Glutamatergic neuron (in vitro differentiated cells): Measurements from ENCODE around the gene PLXND1. TPM values are rescaled to one million over a fixed set of nuclear protein-coding genes. Genes with fewer than 3 reads are reported as not detected.

ENCODE experiments used
- DNase-seq: peaks from one replicate; pipeline ENCODE4 v3.0.0; 2022
- H3K27ac Mint-ChIP-seq: one replicate; pipeline ENCODE4 v1.8.0; 2020; ENCODE audit warnings: mild to moderate bottlenecking, mixed read lengths, inconsistent platforms; ENCODE audit not compliant: unreplicated experiment
- H3K27me3 Mint-ChIP-seq: one replicate; pipeline ENCODE4 v1.8.0; 2020; ENCODE audit warnings: mild to moderate bottlenecking, moderate library complexity, mixed read lengths, inconsistent platforms; ENCODE audit not compliant: unreplicated experiment
- H3K36me3 Mint-ChIP-seq: one replicate; pipeline ENCODE4 v1.8.0; 2020; ENCODE audit warnings: mild to moderate bottlenecking, mixed read lengths, inconsistent platforms; ENCODE audit not compliant: unreplicated experiment
- H3K4me1 Mint-ChIP-seq: one replicate; pipeline ENCODE4 v1.8.0; 2020; ENCODE audit warnings: mild to moderate bottlenecking, low read depth, mixed read lengths, inconsistent platforms; ENCODE audit not compliant: unreplicated experiment
- H3K4me3 Mint-ChIP-seq: one replicate; pipeline ENCODE4 v1.8.0; 2020; ENCODE audit warnings: mild to moderate bottlenecking, mixed read lengths, inconsistent platforms; ENCODE audit not compliant: unreplicated experiment
- H3K9me3 Mint-ChIP-seq: one replicate; pipeline ENCODE4 v1.8.0; 2020; ENCODE audit warnings: mild to moderate bottlenecking, moderate library complexity, mixed read lengths, inconsistent platforms; ENCODE audit not compliant: unreplicated experiment
- total RNA-seq: library from RNA; stranded (reverse); fragmentation: NEBNext Ultra II Directional; extraction: Animal tissue kit (Norgen Biotek cat#: 25700); gene quantifications from one replicate; pipeline ENCODE4 v1.2.1, GENCODE V29; 2021; ENCODE audit not compliant: unreplicated experiment
- TF ChIP-seq, protein P1 (sequence below): fragments of 200-600 bp; sonication (generic); IDR thresholded peaks from one replicate; pipeline ENCODE4 v1.5.0; 2021; ENCODE audit not compliant: partially characterized antibody, unreplicated experiment

PLXND1 gene
- total RNA-seq, 1 donor from 2014 or later: 72.2 TPM

- peaks cover 4% of the 10 kb centered on the region for H3K27me3 Mint-ChIP-seq
- H3K9me3 Mint-ChIP-seq: peaks cover 1% of the 10 kb centered on the region
- TF ChIP-seq, protein P1, sequence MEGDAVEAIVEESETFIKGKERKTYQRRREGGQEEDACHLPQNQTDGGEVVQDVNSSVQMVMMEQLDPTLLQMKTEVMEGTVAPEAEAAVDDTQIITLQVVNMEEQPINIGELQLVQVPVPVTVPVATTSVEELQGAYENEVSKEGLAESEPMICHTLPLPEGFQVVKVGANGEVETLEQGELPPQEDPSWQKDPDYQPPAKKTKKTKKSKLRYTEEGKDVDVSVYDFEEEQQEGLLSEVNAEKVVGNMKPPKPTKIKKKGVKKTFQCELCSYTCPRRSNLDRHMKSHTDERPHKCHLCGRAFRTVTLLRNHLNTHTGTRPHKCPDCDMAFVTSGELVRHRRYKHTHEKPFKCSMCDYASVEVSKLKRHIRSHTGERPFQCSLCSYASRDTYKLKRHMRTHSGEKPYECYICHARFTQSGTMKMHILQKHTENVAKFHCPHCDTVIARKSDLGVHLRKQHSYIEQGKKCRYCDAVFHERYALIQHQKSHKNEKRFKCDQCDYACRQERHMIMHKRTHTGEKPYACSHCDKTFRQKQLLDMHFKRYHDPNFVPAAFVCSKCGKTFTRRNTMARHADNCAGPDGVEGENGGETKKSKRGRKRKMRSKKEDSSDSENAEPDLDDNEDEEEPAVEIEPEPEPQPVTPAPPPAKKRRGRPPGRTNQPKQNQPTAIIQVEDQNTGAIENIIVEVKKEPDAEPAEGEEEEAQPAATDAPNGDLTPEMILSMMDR: no peak
- H3K36me3 Mint-ChIP-seq: no peaks in the 10 kb centered on the region
- peak overlapping the region; percentile 91 for H3K27ac Mint-ChIP-seq
- H3K4me3 Mint-ChIP-seq: peak overlapping the region; percentile 59
- DNase-seq: peak; percentile 80
- peaks cover 37% of the 10 kb centered on the region for H3K4me1 Mint-ChIP-seq
These were observed 10.0 kb downstream of the PLXND1 start for GRCh38 chr3:129596194-129597086.

GRCh38 chr3:129595544-129596193, 10.8 kb downstream of the PLXND1 start:
- peaks cover 1% of the 10 kb centered on the region for H3K9me3 Mint-ChIP-seq
- peak overlapping the region; percentile 91 for H3K27ac Mint-ChIP-seq
- H3K27me3 Mint-ChIP-seq: peaks cover 4% of the 10 kb centered on the region
- H3K36me3 Mint-ChIP-seq: no peaks in the 10 kb centered on the region
- TF ChIP-seq, protein P1: no peak
- no peak for DNase-seq
- H3K4me3 Mint-ChIP-seq: peak overlapping the region; percentile 38
- peaks cover 37% of the 10 kb centered on the region for H3K4me1 Mint-ChIP-seq

DNA sequence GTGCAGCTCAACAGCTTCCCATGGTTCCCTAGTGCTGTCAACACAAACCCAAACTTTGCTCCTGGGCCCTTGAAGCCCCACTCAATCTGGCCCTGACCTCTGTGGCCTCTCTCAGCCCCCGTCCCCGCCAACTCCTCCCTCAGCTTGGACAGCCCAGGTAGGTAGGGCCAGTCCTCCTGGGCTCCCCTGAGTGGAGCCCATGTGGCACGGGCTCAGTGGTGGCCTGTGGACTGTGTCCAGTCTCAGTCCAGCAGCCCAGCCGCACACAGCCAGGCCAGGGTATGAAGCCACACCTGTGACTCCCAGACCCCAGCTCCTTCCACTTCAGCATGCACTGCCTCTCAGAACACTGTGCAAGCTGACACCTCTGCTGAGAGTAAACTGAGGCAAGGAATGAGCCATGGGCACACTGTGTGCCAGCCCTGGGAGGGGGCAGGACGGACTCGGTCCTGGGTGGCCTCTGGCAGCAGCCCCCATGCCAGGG, 11.5 kb downstream of the PLXND1 start:
- Mint-ChIP-seq H3K9me3 (peaks cover 1% of the 10 kb centered on the region), H3K4me3 (peak overlapping the region; percentile 49), H3K36me3 (no peaks in the 10 kb centered on the region), H3K4me1 (peaks cover 40% of the 10 kb centered on the region), H3K27ac (no peak overlapping the region), H3K27me3 (peaks cover 4% of the 10 kb centered on the region)
- no peak for DNase-seq
- TF ChIP-seq, protein P1: no peak

- Mint-ChIP-seq H3K27me3 (peaks cover 4% of the 10 kb centered on the region), H3K36me3 (no peaks in the 10 kb centered on the region), H3K4me1 (peaks cover 38% of the 10 kb centered on the region), H3K9me3 (peaks cover 1% of the 10 kb centered on the region), H3K27ac (peak overlapping the region; percentile 62), H3K4me3 (no peak overlapping the region)
- no peak for DNase-seq
- TF ChIP-seq, protein P1: no peak
These were observed 12.1 kb downstream of the PLXND1 start for GRCh38 chr3:129594409-129594808.
